ENCODE results near the gene CST7.

- TF ChIP-seq CTCF (conservative IDR thresholded peaks at IDR 0.05; ENCODE audit: low read depth, low read length) (no peak), EZH2 (IDR thresholded peaks at IDR 0.05; ENCODE audit: low read length, unreplicated experiment) (no peak), EZH2phosphoT487 (IDR thresholded peaks at IDR 0.05; ENCODE audit: borderline replicate concordance, low read length) (no peak)
Observed at GRCh38 chr20:24957326-24958016, 8.4 kb downstream of the CST7 start.
